Neural crest cell (in vitro differentiated cells): ENCODE data around the gene PRKCA. TPM values are rescaled to one million over a fixed set of nuclear protein-coding genes. Genes with fewer than 3 reads are reported as not detected.

ENCODE experiments used
- DNase-seq: peaks from one replicate; pipeline ENCODE4 v3.0.0; 2021; ENCODE audit warnings: low read depth, mixed read lengths, low spot score
- H3K27ac Mint-ChIP-seq: one replicate; pipeline ENCODE4 v1.8.0; 2021; ENCODE audit warnings: mild to moderate bottlenecking, mixed read lengths; ENCODE audit not compliant: unreplicated experiment
- H3K27me3 Mint-ChIP-seq: 2 replicates; pipeline ENCODE4 v1.8.0; 2021; ENCODE audit warnings: low read depth, mild to moderate bottlenecking, mixed read lengths
- H3K36me3 Mint-ChIP-seq: 2 replicates; pipeline ENCODE4 v1.8.0; 2021; ENCODE audit warnings: low read depth, mild to moderate bottlenecking, mixed read lengths
- H3K4me1 Mint-ChIP-seq: 2 replicates; pipeline ENCODE4 v1.8.0; 2021; ENCODE audit warnings: mixed read lengths
- H3K4me3 Mint-ChIP-seq: one replicate; pipeline ENCODE4 v1.8.0; 2021; ENCODE audit warnings: mild to moderate bottlenecking, mixed read lengths
- H3K9me3 Mint-ChIP-seq: 2 replicates; pipeline ENCODE4 v1.8.0; 2021; ENCODE audit warnings: mixed read lengths
- CTCF ChIP-seq: fragments of 200-600 bp; sonication (generic); conservative IDR thresholded peaks from 2 replicates; pipeline ENCODE4 v1.5.0; 2021; ENCODE audit warnings: antibody characterized with exemption, mild to moderate bottlenecking
- total RNA-seq: library from RNA; stranded (reverse); gene quantifications from 2 replicates; pipeline ENCODE4 v1.2.1, GENCODE V29; 2021

PRKCA gene
- total RNA-seq, 1 donor from 2014 or later = 22.7 TPM

- H3K9me3 Mint-ChIP-seq = no peaks in the 10 kb centered on the region
- no peak overlapping the region for H3K4me3 Mint-ChIP-seq
- H3K27me3 Mint-ChIP-seq = no peaks in the 10 kb centered on the region
- no peak for TF ChIP-seq CTCF
- no peaks in the 10 kb centered on the region for H3K36me3 Mint-ChIP-seq
- no peak overlapping the region for H3K27ac Mint-ChIP-seq
- no peaks in the 10 kb centered on the region for H3K4me1 Mint-ChIP-seq
- DNase-seq = no peak
Observed at GRCh38 chr17:66281661-66282369, 20.6 kb upstream of the PRKCA start.

GRCh38 chr17:66283296-66283934, 19.0 kb upstream of the PRKCA start:
- no peak overlapping the region for H3K27ac Mint-ChIP-seq
- no peaks in the 10 kb centered on the region for H3K27me3 Mint-ChIP-seq
- no peaks in the 10 kb centered on the region for H3K9me3 Mint-ChIP-seq
- H3K4me3 Mint-ChIP-seq = no peak overlapping the region
- H3K36me3 Mint-ChIP-seq = no peaks in the 10 kb centered on the region
- no peaks in the 10 kb centered on the region for H3K4me1 Mint-ChIP-seq
- no peak for DNase-seq
- no peak for TF ChIP-seq CTCF

- no peak overlapping the region for H3K27ac Mint-ChIP-seq
- no peak for DNase-seq
Observed at GRCh38 chr17:66283971-66284370, 18.4 kb upstream of the PRKCA start.

GRCh38 chr17:66285149-66285548, 17.3 kb upstream of the PRKCA start:
- TF ChIP-seq CTCF = no peak
- H3K36me3 Mint-ChIP-seq = no peaks in the 10 kb centered on the region
- H3K27ac Mint-ChIP-seq = no peak overlapping the region
- DNase-seq = no peak
- no peaks in the 10 kb centered on the region for H3K27me3 Mint-ChIP-seq
- H3K4me1 Mint-ChIP-seq = no peaks in the 10 kb centered on the region
- H3K9me3 Mint-ChIP-seq = no peaks in the 10 kb centered on the region
- no peak overlapping the region for H3K4me3 Mint-ChIP-seq

More at GRCh38 chr17:66283971-66284370, 18.4 kb upstream of the PRKCA start:
- TF ChIP-seq CTCF = no peak
- H3K4me1 Mint-ChIP-seq = no peaks in the 10 kb centered on the region
- H3K36me3 Mint-ChIP-seq = no peaks in the 10 kb centered on the region
- H3K9me3 Mint-ChIP-seq = no peaks in the 10 kb centered on the region
- no peaks in the 10 kb centered on the region for H3K27me3 Mint-ChIP-seq
- H3K4me3 Mint-ChIP-seq = no peak overlapping the region

- Mint-ChIP-seq H3K36me3 (no peaks in the 10 kb centered on the region), H3K4me3 (no peak overlapping the region), H3K27ac (no peak overlapping the region), H3K27me3 (no peaks in the 10 kb centered on the region), H3K9me3 (no peaks in the 10 kb centered on the region), H3K4me1 (no peaks in the 10 kb centered on the region)
- DNase-seq = no peak
- no peak for TF ChIP-seq CTCF
Observed at GRCh38 chr17:66287911-66288310, 14.5 kb upstream of the PRKCA start.
